Neuronal stem cell (in vitro differentiated cells): Measurements from ENCODE around the gene CUEDC2.

Experiments used
- DNase-seq: peaks from one replicate; pipeline ENCODE4 v3.0.0-alpha.2; 2013; ENCODE audit warnings: low spot score
- H2AFZ ChIP-seq: one replicate; pipeline ENCODE4 v1.6.1; 2013; ENCODE audit warnings: mild to moderate bottlenecking, low read length, inconsistent platforms
- H2AK5ac ChIP-seq: 2 replicates; pipeline ENCODE4 v1.6.1; 2013; ENCODE audit warnings: low read depth, mild to moderate bottlenecking, inconsistent platforms, low read length, moderate library complexity, mixed read lengths
- H2BK120ac ChIP-seq: 2 replicates; pipeline ENCODE4 v1.6.1; 2013; ENCODE audit warnings: low read depth, mild to moderate bottlenecking, inconsistent platforms, low read length, moderate library complexity, mixed read lengths
- H2BK12ac ChIP-seq: one replicate; pipeline ENCODE4 v1.6.1; 2013; ENCODE audit warnings: low read length, inconsistent platforms
- H2BK15ac ChIP-seq: 2 replicates; pipeline ENCODE4 v1.6.1; 2013; ENCODE audit warnings: mild to moderate bottlenecking, low read length, inconsistent platforms, mixed read lengths
- H2BK5ac ChIP-seq: one replicate; pipeline ENCODE4 v1.6.1; 2013; ENCODE audit warnings: inconsistent platforms, mild to moderate bottlenecking, low read length, moderate library complexity
- H3K14ac ChIP-seq: one replicate; pipeline ENCODE4 v1.6.1; 2013; ENCODE audit warnings: low read length, inconsistent platforms
- H3K18ac ChIP-seq: 2 replicates; pipeline ENCODE4 v1.6.1; 2013; ENCODE audit warnings: low read length, inconsistent platforms
- H3K23ac ChIP-seq: 2 replicates; pipeline ENCODE4 v1.6.1; 2013; ENCODE audit warnings: low read depth, mild to moderate bottlenecking, mixed read lengths, low read length, inconsistent platforms; ENCODE audit not compliant: poor library complexity
- H3K27ac ChIP-seq: replicated peaks from 3 replicates; pipeline ENCODE4 v1.5.1; 2013; ENCODE audit warnings: low read length, inconsistent platforms
- H3K27me3 ChIP-seq, 3 experiments: 2 replicates each; pipeline ENCODE4 v1.6.1; 2013; ENCODE audit warnings: low read length in 3 of 3, mild to moderate bottlenecking in 2 of 3, inconsistent platforms in 1 of 3, low read depth in 1 of 3, mixed read lengths in 1 of 3, moderate library complexity in 1 of 3; ENCODE audit not compliant: control insufficient read depth in 3 of 3, insufficient read depth in 3 of 3
- H3K36me3 ChIP-seq, 2 donors: replicated peaks in 1 of 2; 2 replicates each; pipeline ENCODE4 v1.6.1; 2013; ENCODE audit warnings: low read length in 2 of 2; ENCODE audit not compliant: control insufficient read depth in 2 of 2, insufficient read depth in 2 of 2
- H3K4ac ChIP-seq: 2 replicates; pipeline ENCODE4 v1.6.1; 2013; ENCODE audit warnings: inconsistent platforms, mild to moderate bottlenecking, low read length, moderate library complexity
- H3K4me1 ChIP-seq, 2 donors: 1 replicate in 1 of 2; 2 replicates in 1 of 2; pipeline ENCODE4 v1.6.1; 2013; ENCODE audit warnings: low read length in 2 of 2, low read depth in 1 of 2; ENCODE audit not compliant: control insufficient read depth in 2 of 2, insufficient read depth in 1 of 2
- H3K4me2 ChIP-seq: one replicate; pipeline ENCODE4 v1.6.1; 2013; ENCODE audit warnings: mild to moderate bottlenecking, low read length, inconsistent platforms; ENCODE audit not compliant: insufficient read depth, poor library complexity, severe bottlenecking
- H3K4me3 ChIP-seq, 2 donors: 2 replicates each; pipeline ENCODE4 v1.5.1; 2013; ENCODE audit warnings: low read length in 2 of 2, mild to moderate bottlenecking in 2 of 2, inconsistent platforms in 1 of 2, moderate library complexity in 1 of 2
- H3K79me1 ChIP-seq: one replicate; pipeline ENCODE4 v1.6.1; 2013; ENCODE audit warnings: low read depth, mild to moderate bottlenecking, inconsistent platforms, low read length, moderate library complexity
- H3K9ac ChIP-seq: one replicate; pipeline ENCODE4 v1.6.1; 2013; ENCODE audit warnings: mild to moderate bottlenecking, low read depth, low read length, inconsistent platforms; ENCODE audit not compliant: poor library complexity
- H3K9me3 ChIP-seq, 2 donors: replicated peaks in 1 of 2; 2 replicates each; pipeline versions ENCODE3 to v1.6.1; 2013; ENCODE audit warnings: low read length in 2 of 2, mild to moderate bottlenecking in 2 of 2, inconsistent platforms in 1 of 2, low read depth in 1 of 2, mixed read lengths in 1 of 2, moderate library complexity in 1 of 2; ENCODE audit not compliant: control insufficient read depth in 2 of 2, insufficient read depth in 1 of 2
- H4K8ac ChIP-seq: one replicate; pipeline ENCODE4 v1.6.1; 2013; ENCODE audit warnings: low read depth, mild to moderate bottlenecking, inconsistent platforms, low read length, moderate library complexity
- H4K91ac ChIP-seq: one replicate; pipeline ENCODE4 v1.6.1; 2013; ENCODE audit warnings: low read length, low read depth, mild to moderate bottlenecking, inconsistent platforms; ENCODE audit not compliant: poor library complexity
- WGBS, 2 donors: extraction: QIAGEN DNeasy Blood & Tissue Kit; methylation state at CpG; one replicate each; pipeline ENCODE4 v1.1.7; 2013; ENCODE audit warnings: missing lambda C conversion rate in 2 of 2, mixed read lengths in 1 of 2; ENCODE audit not compliant: insufficient read length in 2 of 2, insufficient replicate concordance in 1 of 2; ENCODE audit errors: extremely low coverage in 2 of 2; 5-methylcytosine and 5-hydroxymethylcytosine counted together

Gene CUEDC2

GRCh38 chr10:102424145-102424544 lies 8.2 kb downstream of the CUEDC2 start:
- no peak overlapping the region for H3K23ac ChIP-seq
- peaks cover 14 to 18% of the 10 kb centered on the region in 2 donors for H3K4me1 ChIP-seq
- no peak overlapping the region for H2AK5ac ChIP-seq
- H2BK12ac ChIP-seq: no peak overlapping the region
- H3K27ac ChIP-seq: no peak overlapping the region
- no peak overlapping the region for H3K4ac ChIP-seq
- whole genome bisulfite sequencing, 2 donors: no CpG with 5 or more reads among the region's 9 CpGs
- H3K18ac ChIP-seq: no peak overlapping the region
- no peak overlapping the region for H2AFZ ChIP-seq
- H3K4me3 ChIP-seq: no peak overlapping the region
- no peak overlapping the region for H2BK15ac ChIP-seq
- H4K91ac ChIP-seq: no peak overlapping the region
- H3K9me3 ChIP-seq: no peaks in the 10 kb centered on the region
- peaks cover 0 to 12% (median 0%) of the 10 kb centered on the region in 3 experiments for H3K27me3 ChIP-seq
- DNase-seq: no peak
- H2BK120ac ChIP-seq: no peak overlapping the region
- H4K8ac ChIP-seq: no peak overlapping the region
- peaks cover 11 to 34% of the 10 kb centered on the region in 2 donors for H3K36me3 ChIP-seq
- H2BK5ac ChIP-seq: no peak overlapping the region
- no peaks in the 10 kb centered on the region for H3K79me1 ChIP-seq
- H3K4me2 ChIP-seq: no peak overlapping the region
- no peak overlapping the region for H3K9ac ChIP-seq
- H3K14ac ChIP-seq: no peak overlapping the region

GRCh38 chr10:102423372-102423968 lies 8.9 kb downstream of the CUEDC2 start:
- Histone ChIP-seq H3K4me3 (no peak overlapping the region), H3K23ac (no peak overlapping the region), H3K4me2 (no peak overlapping the region), H3K4me1 (peaks cover 14 to 22% of the 10 kb centered on the region in 2 donors), H4K91ac (no peak overlapping the region), H3K9me3 (no peaks in the 10 kb centered on the region), H3K14ac (no peak overlapping the region), H2BK5ac (no peak overlapping the region), H3K27ac (no peak overlapping the region), H4K8ac (no peak overlapping the region), H3K9ac (no peak overlapping the region), H3K79me1 (no peaks in the 10 kb centered on the region), H2BK120ac (no peak overlapping the region), H3K4ac (no peak overlapping the region), H2BK12ac (no peak overlapping the region), H3K18ac (no peak overlapping the region), H3K36me3 (peaks cover 11 to 34% of the 10 kb centered on the region in 2 donors), H2AFZ (no peak overlapping the region), H2AK5ac (no peak overlapping the region), H2BK15ac (no peak overlapping the region), H3K27me3 (peaks cover 0 to 12% (median 0%) of the 10 kb centered on the region in 3 experiments)
- no peak for DNase-seq
- no CpG with 5 or more reads among the region's 13 CpGs for WGBS, 2 donors

GRCh38 chr10:102422545-102423129 lies 9.7 kb downstream of the CUEDC2 start:
- Histone ChIP-seq H2BK120ac (no peak overlapping the region), H3K9ac (no peak overlapping the region), H4K8ac (no peak overlapping the region), H3K79me1 (no peaks in the 10 kb centered on the region), H3K4ac (no peak overlapping the region), H3K18ac (no peak overlapping the region), H3K4me2 (no peak overlapping the region), H3K4me1 (peaks cover 21 to 27% of the 10 kb centered on the region in 2 donors), H3K14ac (no peak overlapping the region), H2AFZ (no peak overlapping the region), H3K36me3 (peaks cover 11 to 34% of the 10 kb centered on the region in 2 donors), H3K23ac (peak overlapping the region; percentile 40), H2AK5ac (no peak overlapping the region), H3K9me3 (no peaks in the 10 kb centered on the region), H2BK5ac (no peak overlapping the region), H2BK15ac (no peak overlapping the region), H3K27me3 (peaks cover 0 to 15% (median 0%) of the 10 kb centered on the region in 3 experiments), H3K27ac (no peak overlapping the region), H2BK12ac (peak overlapping the region; percentile 59), H4K91ac (no peak overlapping the region), H3K4me3 (peak overlapping the region in 1 of 2 donors; percentile 0)
- no peak for DNase-seq
- no CpG with 5 or more reads among the region's 28 CpGs for WGBS, 2 donors

GRCh38 chr10:102421757-102422512 lies 10.4 kb downstream of the CUEDC2 start:
- H3K27ac ChIP-seq: no peak overlapping the region
- peak overlapping the region; percentile 43 for H3K14ac ChIP-seq
- peak overlapping the region; percentile 46 for H3K23ac ChIP-seq
- H3K4me2 ChIP-seq: peak overlapping the region; percentile 100
- peak overlapping the region; percentile 25 for H2AK5ac ChIP-seq
- H4K8ac ChIP-seq: no peak overlapping the region
- H2BK5ac ChIP-seq: peak overlapping the region; percentile 33
- H3K79me1 ChIP-seq: no peaks in the 10 kb centered on the region
- H3K9ac ChIP-seq: peak overlapping the region; percentile 95
- H2BK15ac ChIP-seq: no peak overlapping the region
- no peak overlapping the region for H2BK12ac ChIP-seq
- peak overlapping the region; percentile 98 for H2AFZ ChIP-seq
- H2BK120ac ChIP-seq: no peak overlapping the region
- H3K18ac ChIP-seq: peak overlapping the region; percentile 86
- H3K36me3 ChIP-seq: peaks cover 11 to 34% of the 10 kb centered on the region in 2 donors
- H3K4ac ChIP-seq: no peak overlapping the region
- WGBS, 2 donors: no CpG with 5 or more reads among the region's 62 CpGs
- peak overlapping the region; percentile 81 to 96 for H3K4me3 ChIP-seq
- peaks cover 0 to 15% (median 0%) of the 10 kb centered on the region in 3 experiments for H3K27me3 ChIP-seq
- H3K4me1 ChIP-seq: peaks cover 24 to 27% of the 10 kb centered on the region in 2 donors
- no peak overlapping the region for H4K91ac ChIP-seq
- H3K9me3 ChIP-seq: no peaks in the 10 kb centered on the region
- DNase-seq: no peak
